Measurements from ENCODE around the gene AGTPBP1. TPM values are rescaled to one million over a fixed set of nuclear protein-coding genes. Genes with fewer than 3 reads are reported as not detected.

AGTPBP1 gene
- total and polyA plus RNA-seq, 2 of the 8 experiments (the other 6 are each of a cell fraction or from before 2014, with no cell fraction given), result 13.4 to 65.2 TPM

DNA sequence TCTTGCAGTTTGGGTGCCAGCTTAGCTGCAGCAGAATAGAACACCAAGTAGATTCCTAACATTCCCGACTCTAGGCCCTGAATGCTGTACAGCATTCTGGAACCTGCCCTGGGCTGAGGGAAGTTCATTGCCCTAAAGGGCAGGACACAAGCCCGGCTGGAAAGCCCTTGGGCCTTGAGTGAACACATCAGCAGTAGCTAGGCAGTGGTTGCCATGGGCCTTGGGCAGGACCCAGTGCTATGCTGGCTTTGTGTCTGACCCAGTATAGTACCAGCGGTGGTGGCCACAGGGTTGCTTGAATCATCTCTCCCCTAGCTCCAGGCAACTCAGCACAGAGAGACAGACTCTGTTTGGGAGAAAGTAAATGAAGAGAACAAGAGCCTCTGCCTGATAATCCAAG lies 137.8 kb downstream of the AGTPBP1 start (continued):
- TF ChIP-seq BCL11A (IDR thresholded peaks at IDR 0.05; ENCODE audit: low read depth in 2 of 2, low read length in 2 of 2), result no peak

Measured in H1 (cell line).